ENCODE measurements around the gene OMG.
A peak's percentile ranks its signal among the peaks of the same experiment; 100 is the strongest.

OMG gene

GRCh38 chr17:31321966-31322365 lies 24.9 kb upstream of the OMG start:
- in situ Hi-C loops (cut with HindIII; ENCODE audit: low sequenced_read_pairs) = no loop called here
- no peak for DNase-seq (ENCODE audit: low read depth)
- no peak overlapping the region for H3K4me3 ChIP-seq (ENCODE audit: low read depth, low read length)
- TF ChIP-seq, protein P1, sequence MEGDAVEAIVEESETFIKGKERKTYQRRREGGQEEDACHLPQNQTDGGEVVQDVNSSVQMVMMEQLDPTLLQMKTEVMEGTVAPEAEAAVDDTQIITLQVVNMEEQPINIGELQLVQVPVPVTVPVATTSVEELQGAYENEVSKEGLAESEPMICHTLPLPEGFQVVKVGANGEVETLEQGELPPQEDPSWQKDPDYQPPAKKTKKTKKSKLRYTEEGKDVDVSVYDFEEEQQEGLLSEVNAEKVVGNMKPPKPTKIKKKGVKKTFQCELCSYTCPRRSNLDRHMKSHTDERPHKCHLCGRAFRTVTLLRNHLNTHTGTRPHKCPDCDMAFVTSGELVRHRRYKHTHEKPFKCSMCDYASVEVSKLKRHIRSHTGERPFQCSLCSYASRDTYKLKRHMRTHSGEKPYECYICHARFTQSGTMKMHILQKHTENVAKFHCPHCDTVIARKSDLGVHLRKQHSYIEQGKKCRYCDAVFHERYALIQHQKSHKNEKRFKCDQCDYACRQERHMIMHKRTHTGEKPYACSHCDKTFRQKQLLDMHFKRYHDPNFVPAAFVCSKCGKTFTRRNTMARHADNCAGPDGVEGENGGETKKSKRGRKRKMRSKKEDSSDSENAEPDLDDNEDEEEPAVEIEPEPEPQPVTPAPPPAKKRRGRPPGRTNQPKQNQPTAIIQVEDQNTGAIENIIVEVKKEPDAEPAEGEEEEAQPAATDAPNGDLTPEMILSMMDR (IDR thresholded peaks at IDR 0.05; ENCODE audit: low read depth, low read length, missing control alignments) = no peak

DNA sequence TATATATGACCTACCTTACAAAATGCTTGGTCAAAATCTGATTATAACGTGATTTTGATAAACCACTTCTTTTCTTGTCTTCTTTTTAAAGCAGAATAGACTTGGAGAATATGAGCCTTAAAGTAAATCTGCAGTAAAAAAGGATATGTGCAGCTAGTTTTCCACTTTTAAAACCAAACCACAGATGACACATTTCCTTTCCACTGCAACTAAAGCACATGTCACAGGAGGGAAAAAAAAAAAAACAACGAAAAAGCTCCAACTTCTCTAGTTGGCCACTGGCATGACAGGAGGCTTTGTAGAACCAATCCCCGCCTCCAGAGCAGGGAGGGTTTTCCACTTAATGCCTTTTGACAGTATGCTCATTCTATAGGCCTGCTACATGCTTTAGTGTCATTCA lies 24.4 kb upstream of the OMG start, which contains the start of gene EVI2A:
EVI2A (minus strand) TSS at position 142 of the 400 bp plus-strand sequence. CDS start 2,609 bp downstream, outside the sequence.
- peak; percentile 67 for DNase-seq (ENCODE audit: low read depth)
- in situ Hi-C loops (cut with HindIII; ENCODE audit: low sequenced_read_pairs) = no loop called here
- TF ChIP-seq, protein P1 (IDR thresholded peaks at IDR 0.05; ENCODE audit: low read depth, low read length, missing control alignments) = no peak
- peak within 1 kb of the TSS; percentile 1 for H3K4me3 ChIP-seq (ENCODE audit: low read depth, low read length)

DNA sequence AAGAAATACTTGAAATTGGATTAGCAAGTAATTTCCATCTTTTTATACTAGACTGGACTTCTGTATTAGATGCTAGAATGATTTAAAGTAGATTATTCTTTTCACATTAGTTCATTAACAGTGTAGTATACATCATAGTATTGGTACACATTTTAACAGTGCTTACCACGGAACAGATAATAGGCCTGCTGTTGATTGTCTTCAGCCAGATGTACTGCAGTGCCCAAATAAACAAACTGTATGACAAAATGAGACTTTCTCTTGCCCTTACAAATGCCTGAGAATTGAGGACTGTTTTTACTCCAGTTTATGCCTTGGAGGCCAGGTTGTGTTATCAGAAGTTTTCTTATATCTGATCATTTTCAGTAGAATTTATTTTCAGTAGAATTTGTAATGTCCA lies 23.8 kb upstream of the OMG start:
- DNase-seq (ENCODE audit: low read depth) = no peak
- TF ChIP-seq, protein P1 (IDR thresholded peaks at IDR 0.05; ENCODE audit: low read depth, low read length, missing control alignments) = no peak
- in situ Hi-C loops (cut with HindIII; ENCODE audit: low sequenced_read_pairs) = no loop called here
- peak overlapping the region; percentile 1 for H3K4me3 ChIP-seq (ENCODE audit: low read depth, low read length)

- DNase-seq (ENCODE audit: low read depth) = no peak
- in situ Hi-C loops (cut with HindIII; ENCODE audit: low sequenced_read_pairs) = no loop called here
Observed at GRCh38 chr17:31320241-31320640, 23.2 kb upstream of the OMG start.

DNA sequence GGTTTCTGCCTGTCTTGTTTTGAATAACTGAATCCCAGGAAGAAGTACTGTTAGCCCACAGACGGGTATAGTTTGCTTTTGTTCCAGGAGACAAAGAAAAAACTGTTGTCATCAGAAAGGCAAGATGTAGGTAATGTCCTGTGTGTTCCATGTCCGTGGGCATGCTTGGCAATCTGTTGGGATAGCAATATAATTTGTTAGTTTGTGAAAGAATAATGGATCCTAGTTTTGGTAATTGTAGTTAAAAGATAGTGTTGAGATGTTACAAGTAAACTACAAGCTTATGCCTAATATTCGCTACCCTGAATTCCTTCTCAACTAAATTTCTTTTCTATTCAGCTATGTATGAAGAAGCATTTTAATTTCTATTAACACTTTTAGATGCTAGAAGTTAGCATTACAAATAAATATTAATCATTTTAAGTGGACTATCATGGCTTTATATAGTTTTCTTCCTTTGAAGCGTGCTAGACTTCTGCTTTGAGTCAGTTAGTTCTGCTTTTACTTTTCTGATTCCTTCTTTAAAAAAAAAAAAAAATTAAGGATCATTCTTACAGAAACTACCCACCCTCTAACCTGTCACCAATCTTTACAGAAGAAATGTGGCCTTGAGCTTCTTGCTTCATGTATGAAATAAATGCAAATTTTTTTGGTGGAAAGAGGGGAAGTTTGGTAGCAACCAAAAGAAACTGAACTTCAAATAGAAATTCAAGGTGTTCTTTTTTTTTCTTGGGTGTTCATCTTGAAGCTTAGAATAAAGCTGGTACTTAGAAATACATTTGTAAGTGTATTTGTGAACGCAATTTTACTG lies 22.0 kb upstream of the OMG start:
- in situ Hi-C loops (cut with HindIII; ENCODE audit: low sequenced_read_pairs) = no loop called here
- TF ChIP-seq, protein P1 (IDR thresholded peaks at IDR 0.05; ENCODE audit: low read depth, low read length, missing control alignments) = no peak
- no peak for DNase-seq (ENCODE audit: low read depth)
- peak overlapping the region; percentile 18 for H3K4me3 ChIP-seq (ENCODE audit: low read depth, low read length)

More at GRCh38 chr17:31320241-31320640, 23.2 kb upstream of the OMG start:
- H3K4me3 ChIP-seq (ENCODE audit: low read depth, low read length) = no peak overlapping the region
- TF ChIP-seq, protein P1 (IDR thresholded peaks at IDR 0.05; ENCODE audit: low read depth, low read length, missing control alignments) = no peak

DNA sequence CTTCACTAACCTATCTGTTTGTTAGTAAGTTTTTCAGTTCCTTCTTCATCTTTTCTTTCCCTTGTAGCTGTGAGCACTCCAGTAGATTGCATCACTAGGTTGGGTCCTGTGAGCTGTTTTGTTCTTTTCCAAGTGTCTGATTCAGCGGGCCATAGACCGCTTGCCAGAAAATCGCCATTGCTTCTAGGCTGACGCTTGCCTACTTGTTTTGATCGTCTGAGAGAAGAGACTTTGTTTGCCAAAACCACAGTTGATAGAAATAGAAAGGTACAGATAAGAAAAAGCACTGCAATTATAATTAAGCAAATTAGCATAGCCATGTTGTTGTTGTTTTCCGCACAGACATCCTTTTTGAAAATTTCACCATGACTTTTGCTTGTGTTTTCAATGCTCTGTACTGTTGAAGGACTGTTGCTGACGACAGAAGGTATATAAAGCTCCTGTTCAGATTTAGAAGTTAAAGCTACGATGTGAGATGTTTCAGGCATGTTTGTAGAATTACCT lies 21.3 kb upstream of the OMG start:
- peak overlapping the region; percentile 18 for H3K4me3 ChIP-seq (ENCODE audit: low read depth, low read length)
- in situ Hi-C loops (cut with HindIII; ENCODE audit: low sequenced_read_pairs) = no loop called here
- DNase-seq (ENCODE audit: low read depth) = peak; percentile 91
- TF ChIP-seq, protein P1 (IDR thresholded peaks at IDR 0.05; ENCODE audit: low read depth, low read length, missing control alignments) = no peak
